ENCODE measurements around the gene EVI5. TPM values are rescaled to one million over a fixed set of nuclear protein-coding genes. Genes with fewer than 3 reads are reported as not detected.
A peak's percentile ranks its signal among the peaks of the same experiment; 100 is the strongest.
"Not testable (repeated sequence)": the region's sequence is repeated elsewhere in the genome, so short reads cannot be mapped to it uniquely, and the experiment has no call there.

EVI5 gene
- total RNA-seq, 1 donor from 2014 or later: 80.4 TPM

DNA sequence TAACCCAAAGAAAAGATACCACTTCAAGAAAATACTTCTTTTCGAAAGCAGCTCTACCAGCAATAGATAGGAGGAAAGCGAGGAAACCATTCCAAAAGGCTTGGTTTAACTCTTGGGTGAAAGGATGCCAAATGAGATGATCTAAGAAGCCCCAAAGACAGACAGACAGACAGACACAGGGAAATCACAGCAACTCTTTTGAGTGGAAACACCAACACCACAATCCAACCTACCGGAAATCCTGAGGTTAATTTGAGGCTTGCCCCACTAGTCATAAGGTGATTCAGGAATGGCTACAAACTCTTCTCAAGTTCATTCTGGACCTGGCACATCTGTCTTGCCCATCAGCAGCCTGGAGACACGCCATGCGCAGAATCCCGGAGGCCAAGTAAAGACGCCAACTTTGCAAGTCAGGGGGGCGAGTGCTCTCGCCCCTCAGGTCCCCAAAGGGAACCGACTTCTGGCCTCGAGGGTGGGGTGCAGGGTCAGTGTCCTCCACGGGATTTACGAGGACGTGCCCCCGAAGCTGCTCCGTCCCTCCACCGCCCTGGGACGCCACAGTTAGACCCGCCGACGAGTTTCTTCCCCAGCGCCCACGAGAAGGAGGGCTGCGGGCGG lies 778 bp downstream of the EVI5 start:
- H3K36me3 ChIP-seq (ENCODE audit: insufficient read depth, low read length): no peaks in the 10 kb centered on the region
- H3K79me2 ChIP-seq (ENCODE audit: insufficient read depth, low read length): peaks cover 50% of the 10 kb centered on the region
- peak overlapping the region; percentile 96 for H2AFZ ChIP-seq (ENCODE audit: low read depth, low read length)
- no peaks in the 10 kb centered on the region for H3K27me3 Mint-ChIP-seq (ENCODE audit: low read depth, unreplicated experiment)
- no peaks in the 10 kb centered on the region for H3K9me3 Mint-ChIP-seq (ENCODE audit: unreplicated experiment)
- peaks cover 44% of the 10 kb centered on the region for H4K20me1 ChIP-seq (ENCODE audit: insufficient read depth, low read length)
- H3K27ac Mint-ChIP-seq (ENCODE audit: unreplicated experiment): peak overlapping the region; percentile 86
- H3K4me1 Mint-ChIP-seq (ENCODE audit: low read depth, unreplicated experiment): peaks cover 7% of the 10 kb centered on the region
- peak overlapping the region; percentile 94 for H3K9ac ChIP-seq (ENCODE audit: low read length)
- peak overlapping the region; percentile 94 for H3K4me3 ChIP-seq (ENCODE audit: insufficient read depth, low read depth, low read length)
- TF ChIP-seq, protein P1, sequence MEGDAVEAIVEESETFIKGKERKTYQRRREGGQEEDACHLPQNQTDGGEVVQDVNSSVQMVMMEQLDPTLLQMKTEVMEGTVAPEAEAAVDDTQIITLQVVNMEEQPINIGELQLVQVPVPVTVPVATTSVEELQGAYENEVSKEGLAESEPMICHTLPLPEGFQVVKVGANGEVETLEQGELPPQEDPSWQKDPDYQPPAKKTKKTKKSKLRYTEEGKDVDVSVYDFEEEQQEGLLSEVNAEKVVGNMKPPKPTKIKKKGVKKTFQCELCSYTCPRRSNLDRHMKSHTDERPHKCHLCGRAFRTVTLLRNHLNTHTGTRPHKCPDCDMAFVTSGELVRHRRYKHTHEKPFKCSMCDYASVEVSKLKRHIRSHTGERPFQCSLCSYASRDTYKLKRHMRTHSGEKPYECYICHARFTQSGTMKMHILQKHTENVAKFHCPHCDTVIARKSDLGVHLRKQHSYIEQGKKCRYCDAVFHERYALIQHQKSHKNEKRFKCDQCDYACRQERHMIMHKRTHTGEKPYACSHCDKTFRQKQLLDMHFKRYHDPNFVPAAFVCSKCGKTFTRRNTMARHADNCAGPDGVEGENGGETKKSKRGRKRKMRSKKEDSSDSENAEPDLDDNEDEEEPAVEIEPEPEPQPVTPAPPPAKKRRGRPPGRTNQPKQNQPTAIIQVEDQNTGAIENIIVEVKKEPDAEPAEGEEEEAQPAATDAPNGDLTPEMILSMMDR (IDR thresholded peaks at IDR 0.05; ENCODE audit: insufficient read depth, low read depth, low read length): no peak
- TF ChIP-seq EZH2 (IDR thresholded peaks at IDR 0.05; ENCODE audit: insufficient read depth, low read length): no peak
- no peaks in the 10 kb centered on the region for H3K27me3 ChIP-seq (ENCODE audit: insufficient read depth, low read length)
- peak; percentile 32 for FAIRE-seq
- no peaks in the 10 kb centered on the region for H3K4me1 ChIP-seq (ENCODE audit: insufficient read depth, low read length)
- H3K4me2 ChIP-seq (ENCODE audit: low read length): peak overlapping the region; percentile 99
- H3K9me3 ChIP-seq (ENCODE audit: insufficient read depth, low read depth, low read length): no peaks in the 10 kb centered on the region
- H3K36me3 Mint-ChIP-seq (ENCODE audit: low read depth, unreplicated experiment): peaks cover 2% of the 10 kb centered on the region
- peak overlapping the region; percentile 93 for H3K27ac ChIP-seq (ENCODE audit: low read depth, low read length)
- peak overlapping the region; percentile 93 for H3K4me3 Mint-ChIP-seq (ENCODE audit: unreplicated experiment)
- peak; percentile 71 for DNase-seq (ENCODE audit: low read depth)

DNA sequence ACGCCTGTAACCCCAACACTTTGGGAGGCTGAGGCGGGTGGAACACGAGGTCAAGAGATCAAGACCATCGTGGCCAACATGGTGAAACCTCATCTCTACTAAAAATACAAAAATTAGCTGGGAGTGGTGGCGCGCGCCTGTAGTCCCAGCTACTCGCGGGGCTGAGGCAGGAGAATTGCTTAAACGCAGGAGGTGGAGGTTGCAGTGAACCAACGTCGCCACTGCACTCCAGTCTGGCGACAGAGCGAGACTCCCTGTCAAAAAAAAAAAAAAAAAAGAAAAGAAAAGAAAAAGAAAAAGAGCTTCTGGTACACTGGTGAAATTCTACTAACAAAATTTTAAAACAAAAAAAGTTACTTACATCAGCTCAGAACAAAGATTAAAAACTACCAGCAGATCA lies 1.4 kb downstream of the EVI5 start:
- not testable (repeated sequence) for H3K9me3 ChIP-seq (ENCODE audit: insufficient read depth, low read depth, low read length); H2AFZ ChIP-seq (ENCODE audit: low read depth, low read length); DNase-seq (ENCODE audit: low read depth); H3K27me3 Mint-ChIP-seq (ENCODE audit: low read depth, unreplicated experiment); H3K27me3 ChIP-seq (ENCODE audit: insufficient read depth, low read length); H3K36me3 Mint-ChIP-seq (ENCODE audit: low read depth, unreplicated experiment); H3K36me3 ChIP-seq (ENCODE audit: insufficient read depth, low read length); H3K4me1 ChIP-seq (ENCODE audit: insufficient read depth, low read length); FAIRE-seq; H3K9me3 Mint-ChIP-seq (ENCODE audit: unreplicated experiment); H3K4me1 Mint-ChIP-seq (ENCODE audit: low read depth, unreplicated experiment)
- H4K20me1 ChIP-seq (ENCODE audit: insufficient read depth, low read length): peaks cover 50% of the 10 kb centered on the region
- H3K4me2 ChIP-seq (ENCODE audit: low read length): peak overlapping the region; percentile 99
- H3K9ac ChIP-seq (ENCODE audit: low read length): peak overlapping the region; percentile 94
- peak overlapping the region; percentile 94 for H3K4me3 ChIP-seq (ENCODE audit: insufficient read depth, low read depth, low read length)
- H3K27ac Mint-ChIP-seq (ENCODE audit: unreplicated experiment): peak overlapping the region; percentile 86
- peaks cover 56% of the 10 kb centered on the region for H3K79me2 ChIP-seq (ENCODE audit: insufficient read depth, low read length)
- peak overlapping the region; percentile 93 for H3K4me3 Mint-ChIP-seq (ENCODE audit: unreplicated experiment)
- H3K27ac ChIP-seq (ENCODE audit: low read depth, low read length): peak overlapping the region; percentile 93

DNA sequence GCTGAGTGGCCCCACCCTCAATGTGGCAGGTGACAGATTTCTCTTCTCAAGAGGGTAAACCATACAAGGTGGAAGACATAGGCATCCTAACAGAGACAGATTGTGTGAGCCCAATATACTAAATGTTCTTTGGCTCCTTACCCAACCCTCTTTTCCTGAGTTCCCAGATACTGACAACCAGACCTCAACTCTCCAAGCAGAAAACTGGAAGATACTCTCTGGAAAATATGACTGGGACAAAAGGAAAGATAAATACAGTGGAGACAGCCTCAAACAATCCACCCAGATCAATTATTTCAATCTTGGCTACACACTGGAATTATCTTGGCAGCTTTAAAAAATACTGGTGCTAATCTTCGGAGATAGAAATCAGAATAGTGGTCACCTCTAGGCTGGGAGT lies 6.5 kb downstream of the EVI5 start:
- H3K79me2 ChIP-seq (ENCODE audit: insufficient read depth, low read length): peaks cover 85% of the 10 kb centered on the region

More for the DNA sequence above, 6.5 kb downstream of the EVI5 start:
- peaks cover 8% of the 10 kb centered on the region for H3K36me3 Mint-ChIP-seq (ENCODE audit: low read depth, unreplicated experiment)
- no peak overlapping the region for H3K4me2 ChIP-seq (ENCODE audit: low read length)
- H3K4me3 ChIP-seq (ENCODE audit: insufficient read depth, low read depth, low read length): no peak overlapping the region
- H3K4me3 Mint-ChIP-seq (ENCODE audit: unreplicated experiment): no peak overlapping the region
- FAIRE-seq: no peak
- H3K27ac ChIP-seq (ENCODE audit: low read depth, low read length): no peak overlapping the region
- H3K9me3 Mint-ChIP-seq (ENCODE audit: unreplicated experiment): no peaks in the 10 kb centered on the region
- no peaks in the 10 kb centered on the region for H3K4me1 ChIP-seq (ENCODE audit: insufficient read depth, low read length)
- H3K27me3 ChIP-seq (ENCODE audit: insufficient read depth, low read length): no peaks in the 10 kb centered on the region
- no peak for DNase-seq (ENCODE audit: low read depth)
- H3K27me3 Mint-ChIP-seq (ENCODE audit: low read depth, unreplicated experiment): no peaks in the 10 kb centered on the region
- no peak overlapping the region for H2AFZ ChIP-seq (ENCODE audit: low read depth, low read length)
- peaks cover 14% of the 10 kb centered on the region for H3K4me1 Mint-ChIP-seq (ENCODE audit: low read depth, unreplicated experiment)
- H3K36me3 ChIP-seq (ENCODE audit: insufficient read depth, low read length): no peaks in the 10 kb centered on the region
- TF ChIP-seq, protein P1 (IDR thresholded peaks at IDR 0.05; ENCODE audit: insufficient read depth, low read depth, low read length): no peak
- TF ChIP-seq EZH2 (IDR thresholded peaks at IDR 0.05; ENCODE audit: insufficient read depth, low read length): no peak
- no peak overlapping the region for H3K27ac Mint-ChIP-seq (ENCODE audit: unreplicated experiment)
- no peak overlapping the region for H3K9ac ChIP-seq (ENCODE audit: low read length)
- peaks cover 76% of the 10 kb centered on the region for H4K20me1 ChIP-seq (ENCODE audit: insufficient read depth, low read length)
- H3K9me3 ChIP-seq (ENCODE audit: insufficient read depth, low read depth, low read length): no peaks in the 10 kb centered on the region
